Hindlimb muscle (tissue), 1 donor: ENCODE measurements around the gene TFAP2C. TPM values are rescaled to one million over a fixed set of nuclear protein-coding genes. Genes with fewer than 3 reads are reported as not detected.

Source experiments
- DNase-seq: peaks from one replicate; pipeline ENCODE4 v3.0.0-alpha.2; 2013
- polyA plus RNA-seq: library from polyadenylated mRNA; unstranded; fragments of 120-200 nt; gene quantifications from one replicate; pipeline ENCODE4 v1.2.1, GENCODE V29; 2013; ENCODE audit not compliant: insufficient read length

TFAP2C gene
- polyA plus RNA-seq = 0.31 TPM

- DNase-seq = no peak
Measured at GRCh38 chr20:56628873-56629463, at the start of gene TFAP2C. Gene TFAP2C (plus strand): TSS chr20:56629306. CDS start chr20:56629545, 239 bp downstream.

- no peak for DNase-seq
Measured at GRCh38 chr20:56580226-56580625, 48.9 kb upstream of the TFAP2C start.

GRCh38 chr20:56581701-56582100, 47.4 kb upstream of the TFAP2C start:
- no peak for DNase-seq

- DNase-seq = no peak
Measured at GRCh38 chr20:56582542-56582941, 46.6 kb upstream of the TFAP2C start.

- no peak for DNase-seq
Measured at GRCh38 chr20:56584916-56585315, 44.2 kb upstream of the TFAP2C start.

GRCh38 chr20:56587307-56588041, 41.6 kb upstream of the TFAP2C start:
- no peak for DNase-seq

- no peak for DNase-seq
Measured at GRCh38 chr20:56588996-56589395, 40.1 kb upstream of the TFAP2C start.

- DNase-seq = no peak
Measured at GRCh38 chr20:56589633-56590032, 39.5 kb upstream of the TFAP2C start.

- DNase-seq = no peak
Measured at GRCh38 chr20:56590888-56591287, 38.2 kb upstream of the TFAP2C start.

- no peak for DNase-seq
Measured at GRCh38 chr20:56592211-56592610, 36.9 kb upstream of the TFAP2C start.

GRCh38 chr20:56592817-56593216, 36.3 kb upstream of the TFAP2C start:
- no peak for DNase-seq

GRCh38 chr20:56595746-56596475, 33.2 kb upstream of the TFAP2C start:
- no peak for DNase-seq

GRCh38 chr20:56601166-56601565, 27.9 kb upstream of the TFAP2C start:
- no peak for DNase-seq

GRCh38 chr20:56604673-56605072, 24.4 kb upstream of the TFAP2C start:
- DNase-seq = no peak

GRCh38 chr20:56605261-56605996, 23.7 kb upstream of the TFAP2C start:
- DNase-seq = no peak

- no peak for DNase-seq
Measured at GRCh38 chr20:56606174-56606945, 22.7 kb upstream of the TFAP2C start.

- no peak for DNase-seq
Measured at GRCh38 chr20:56607061-56607704, 21.9 kb upstream of the TFAP2C start.

GRCh38 chr20:56608376-56608775, 20.7 kb upstream of the TFAP2C start:
- no peak for DNase-seq

- DNase-seq = no peak
Measured at GRCh38 chr20:56609321-56609720, 19.8 kb upstream of the TFAP2C start.

GRCh38 chr20:56610098-56610497, 19.0 kb upstream of the TFAP2C start:
- DNase-seq = no peak

- DNase-seq = no peak
Measured at GRCh38 chr20:56614196-56614595, 14.9 kb upstream of the TFAP2C start.

- no peak for DNase-seq
Measured at GRCh38 chr20:56616716-56617115, 12.4 kb upstream of the TFAP2C start.
